B cell (primary cell): Measurements from ENCODE around the gene RAI1. TPM values are rescaled to one million over a fixed set of nuclear protein-coding genes. Genes with fewer than 3 reads are reported as not detected.

ENCODE experiments used
- ATAC-seq: fragments of 200-7000 bp; cut with Tn5 transposase; one replicate; pipeline ENCODE4 v1.10.0; 2021; ENCODE audit warnings: low read depth, mild to moderate bottlenecking, moderate number of reproducible peaks, moderate library complexity
- CTCF ChIA-PET: fragments of 350-600 bp; sonication (Branson Sonifier 250); formaldehyde crosslinking; loops from one replicate; lab custom pipeline; 2021; ENCODE audit warnings: antibody characterized with exemption, inconsistent platforms; lab: Charles Lee
- POLR2A ChIA-PET: fragments of 350-600 bp; sonication (Branson Sonifier 250); formaldehyde crosslinking; loops from one replicate; lab custom pipeline; 2021; ENCODE audit warnings: antibody characterized with exemption; lab: Charles Lee
- DNase-seq: peaks from one replicate; pipeline ENCODE4 v3.0.0; 2013
- H2AFZ ChIP-seq: 2 replicates; pipeline ENCODE4 v1.6.1; 2012; ENCODE audit warnings: mild to moderate bottlenecking, low read depth, low read length; ENCODE audit not compliant: insufficient read depth, poor library complexity, severe bottlenecking
- H3K27ac ChIP-seq, 2 donors: 1 replicate in 1 of 2; 2 replicates in 1 of 2; pipeline ENCODE4 v1.5.1; 2012 to 2013; ENCODE audit warnings: low read length in 2 of 2, mild to moderate bottlenecking in 2 of 2, moderate library complexity in 1 of 2
- H3K27me3 ChIP-seq, 4 experiments: fragments of 200-600 bp in 1 of 4; sonication (generic) in 1 of 4; replicated peaks in 1 of 4; 1 replicate in 2 of 4; 2 replicates in 2 of 4; pipeline versions ENCODE4 v1.6.1 to v1.7.0; 2013 to 2016; ENCODE audit warnings: low read length in 3 of 4, mild to moderate bottlenecking in 2 of 4, mixed read lengths in 1 of 4, moderate library complexity in 1 of 4; ENCODE audit not compliant: insufficient read depth in 4 of 4, control insufficient read depth in 3 of 4; ENCODE audit errors: control extremely low read depth in 1 of 4
- H3K36me3 ChIP-seq, 2 experiments: replicated peaks in 1 of 2; 1 replicate in 1 of 2; 2 replicates in 1 of 2; pipeline versions ENCODE4 v1.6.1 to v1.7.1; 2013; ENCODE audit warnings: low read length in 1 of 2; ENCODE audit not compliant: insufficient read depth in 2 of 2, control insufficient read depth in 1 of 2; ENCODE audit errors: control extremely low read depth in 1 of 2, extremely low read depth in 1 of 2
- H3K4me1 ChIP-seq, 2 donors: fragments of 200-600 bp in 1 of 2; sonication (generic) in 1 of 2; 1 replicate in 1 of 2; 2 replicates in 1 of 2; pipeline versions ENCODE4 v1.5.1 to v1.6.1; 2013 to 2017; ENCODE audit warnings: low read length in 2 of 2; ENCODE audit not compliant: control insufficient read depth in 2 of 2, insufficient read depth in 2 of 2
- H3K4me2 ChIP-seq: replicated peaks from 2 replicates; pipeline ENCODE3; 2012; ENCODE audit warnings: mild to moderate bottlenecking, low read depth, low read length; ENCODE audit not compliant: poor library complexity, severe bottlenecking
- H3K4me3 ChIP-seq, 5 experiments: fragments of 200-600 bp in 1 of 5; sonication (generic) in 1 of 5; 1 replicate in 3 of 5; 2 replicates in 2 of 5; pipeline versions ENCODE4 v1.5.1 to v1.7.0; 2011 to 2016; ENCODE audit warnings: low read length in 4 of 5, mild to moderate bottlenecking in 4 of 5, low read depth in 2 of 5, control low read depth in 1 of 5, moderate library complexity in 1 of 5; ENCODE audit not compliant: insufficient read depth in 1 of 5; ENCODE audit errors: control extremely low read depth in 1 of 5, extremely low read depth in 1 of 5
- H3K79me2 ChIP-seq: fragments of 200-600 bp; sonication (generic); one replicate; pipeline ENCODE4 v1.6.0; 2016; ENCODE audit warnings: low read length; ENCODE audit not compliant: control insufficient read depth, insufficient read depth
- H3K9ac ChIP-seq: fragments of 200-600 bp; sonication (generic); 2 replicates; pipeline ENCODE4 v1.6.1; 2017; ENCODE audit warnings: mild to moderate bottlenecking, low read length, moderate library complexity
- H3K9me3 ChIP-seq, 3 donors: one replicate each; pipeline versions ENCODE4 v1.6.1 to v1.7.1; 2013; ENCODE audit warnings: low read length in 2 of 3; ENCODE audit not compliant: control insufficient read depth in 2 of 3, insufficient read depth in 1 of 3; ENCODE audit errors: control extremely low read depth in 1 of 3
- H4K20me1 ChIP-seq: 2 replicates; pipeline ENCODE4 v1.6.0; 2012; ENCODE audit warnings: mild to moderate bottlenecking, low read length; ENCODE audit not compliant: insufficient read depth, control insufficient read depth, poor library complexity, severe bottlenecking
- H3K27ac Mint-ChIP-seq: one replicate; pipeline ENCODE4 v1.8.0; 2021; ENCODE audit warnings: mixed read lengths
- H3K27me3 Mint-ChIP-seq: one replicate; pipeline ENCODE4 v1.8.0; 2021; ENCODE audit warnings: mixed read lengths
- H3K4me1 Mint-ChIP-seq: one replicate; pipeline ENCODE4 v1.8.0; 2021; ENCODE audit warnings: mixed read lengths
- H3K4me3 Mint-ChIP-seq: one replicate; pipeline ENCODE4 v1.8.0; 2021; ENCODE audit warnings: mixed read lengths
- H3K9me3 Mint-ChIP-seq: one replicate; pipeline ENCODE4 v1.8.0; 2022; ENCODE audit warnings: mixed read lengths; ENCODE audit not compliant: insufficient read depth
- EZH2 ChIP-seq: IDR thresholded peaks from 2 replicates; pipeline ENCODE4 v1.6.1; 2012; ENCODE audit warnings: borderline replicate concordance, low read depth, mild to moderate bottlenecking, moderate library complexity, low read length; ENCODE audit not compliant: insufficient read depth, poor library complexity, severe bottlenecking
- WGBS: methylation state at CpG from one replicate; pipeline ENCODE4 v1.1.5; 2013; ENCODE audit warnings: missing lambda C conversion rate; ENCODE audit not compliant: insufficient coverage; 5-methylcytosine and 5-hydroxymethylcytosine counted together
- intact Hi-C: fragments of 100-400 bp; cut with micrococcal nuclease; formaldehyde crosslinking; loops from one replicate; pipeline ENCODE4 v1.10.0; 2022
- polyA plus RNA-seq: library from polyadenylated mRNA; depleted of rRNA; stranded (reverse); fragments of >200 nt; gene quantifications from 2 replicates; pipeline ENCODE4 v1.2.3, GENCODE V29; 2012
- total RNA-seq, 2 donors: library from RNA; stranded (reverse); fragments of 120-200 nt in 1 of 2; gene quantifications; 1 replicate in 1 of 2; 2 replicates in 1 of 2; pipeline versions ENCODE4 v1.2.3 to v1.2.4, GENCODE V29; 2013 to 2022
- TF ChIP-seq, protein P1 (sequence below): fragments of 200-600 bp; IDR thresholded peaks from one replicate; pipeline ENCODE4 v1.8.0; 2022; ENCODE audit warnings: antibody characterized with exemption, mild to moderate bottlenecking

RAI1 gene
- total and polyA plus RNA-seq, 2 donors (not counting 1 experiment from before 2014, with no cell fraction given) = 4.7 to 34.0 TPM

DNA sequence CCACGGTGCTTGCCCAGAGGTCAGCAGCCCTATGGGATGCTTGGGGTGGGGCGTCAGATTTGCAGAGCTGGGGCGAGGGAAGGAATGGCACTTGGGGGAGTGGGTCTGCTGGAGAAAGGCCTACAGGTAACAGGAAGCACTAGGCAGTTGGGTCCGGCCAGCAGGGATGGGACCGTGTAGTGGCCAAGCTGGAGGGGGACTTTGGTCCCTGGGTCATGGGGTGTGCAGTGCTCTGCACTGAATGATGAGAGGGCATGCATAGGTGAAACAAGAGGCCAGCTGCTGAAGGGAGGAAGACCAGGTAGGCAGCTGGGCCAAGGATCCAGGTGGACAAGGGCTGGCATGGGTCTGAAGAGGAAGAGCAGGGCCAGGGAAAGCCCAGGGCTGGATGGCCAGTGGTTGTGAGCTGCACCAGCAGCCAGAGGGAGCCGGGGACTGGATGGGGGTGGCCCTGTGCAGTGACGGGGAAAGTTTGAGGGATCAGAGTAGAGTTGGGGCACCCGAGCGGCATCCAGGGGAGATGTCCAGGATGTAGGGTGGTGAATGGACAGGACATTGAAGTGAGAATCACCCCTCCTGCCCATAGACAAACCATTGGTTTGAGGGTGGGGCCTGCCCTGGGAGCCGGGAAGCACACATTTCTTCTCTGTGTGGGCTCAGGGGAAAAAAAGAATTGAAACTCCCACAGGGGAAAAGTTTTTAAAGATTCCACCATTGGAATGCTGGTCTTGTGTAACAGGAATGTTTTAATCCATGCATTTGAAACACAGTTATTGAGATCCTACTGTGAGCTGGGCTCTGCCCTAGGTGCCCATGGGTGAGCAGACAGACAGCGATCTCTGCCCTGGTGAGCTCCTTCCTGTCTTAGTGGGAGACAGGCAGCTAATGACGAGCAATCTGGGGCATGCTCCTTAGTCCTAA lies 25.1 kb downstream of the RAI1 start:
- CTCF ChIA-PET = no interaction called here

DNA sequence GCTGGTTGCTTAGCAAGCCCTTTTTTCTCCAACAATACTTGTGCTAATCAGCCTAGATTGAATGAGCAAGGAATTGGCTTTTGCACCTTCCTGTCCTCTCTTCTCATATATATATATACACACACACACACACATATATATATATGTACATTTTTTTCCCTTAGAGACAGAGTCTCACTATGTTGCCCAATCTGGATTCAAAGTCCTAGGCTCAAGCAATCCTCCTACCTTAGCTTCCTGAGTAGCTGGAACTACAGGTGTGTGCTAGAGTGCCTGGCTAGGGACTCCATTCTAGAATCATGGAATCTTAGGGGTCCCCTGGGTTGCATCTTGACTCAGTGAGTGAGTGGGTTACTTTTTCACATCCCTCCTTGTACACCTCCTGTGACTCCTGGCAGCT lies 27.0 kb downstream of the RAI1 start:
- no peak for ATAC-seq
- CTCF ChIA-PET = no interaction called here

More for the DNA sequence above, 25.1 kb downstream of the RAI1 start:
- Histone ChIP-seq H3K9ac (no peak overlapping the region), H2AFZ (no peak overlapping the region), H3K4me2 (no peak overlapping the region), H3K36me3 (peaks cover 0 to 5% of the 10 kb centered on the region in 2 experiments), H3K4me3 (no peak overlapping the region), H3K79me2 (peaks cover 69% of the 10 kb centered on the region), H3K27ac (no peak overlapping the region), H3K27me3 (no peaks in the 10 kb centered on the region), H3K4me1 (peaks cover 0 to 3% of the 10 kb centered on the region in 2 donors), H4K20me1 (peaks cover 56% of the 10 kb centered on the region), H3K9me3 (no peaks in the 10 kb centered on the region)
- H3K4me3 Mint-ChIP-seq = no peak overlapping the region
- no peak overlapping the region for H3K27ac Mint-ChIP-seq
- TF ChIP-seq EZH2 = no peak
- TF ChIP-seq, protein P1, sequence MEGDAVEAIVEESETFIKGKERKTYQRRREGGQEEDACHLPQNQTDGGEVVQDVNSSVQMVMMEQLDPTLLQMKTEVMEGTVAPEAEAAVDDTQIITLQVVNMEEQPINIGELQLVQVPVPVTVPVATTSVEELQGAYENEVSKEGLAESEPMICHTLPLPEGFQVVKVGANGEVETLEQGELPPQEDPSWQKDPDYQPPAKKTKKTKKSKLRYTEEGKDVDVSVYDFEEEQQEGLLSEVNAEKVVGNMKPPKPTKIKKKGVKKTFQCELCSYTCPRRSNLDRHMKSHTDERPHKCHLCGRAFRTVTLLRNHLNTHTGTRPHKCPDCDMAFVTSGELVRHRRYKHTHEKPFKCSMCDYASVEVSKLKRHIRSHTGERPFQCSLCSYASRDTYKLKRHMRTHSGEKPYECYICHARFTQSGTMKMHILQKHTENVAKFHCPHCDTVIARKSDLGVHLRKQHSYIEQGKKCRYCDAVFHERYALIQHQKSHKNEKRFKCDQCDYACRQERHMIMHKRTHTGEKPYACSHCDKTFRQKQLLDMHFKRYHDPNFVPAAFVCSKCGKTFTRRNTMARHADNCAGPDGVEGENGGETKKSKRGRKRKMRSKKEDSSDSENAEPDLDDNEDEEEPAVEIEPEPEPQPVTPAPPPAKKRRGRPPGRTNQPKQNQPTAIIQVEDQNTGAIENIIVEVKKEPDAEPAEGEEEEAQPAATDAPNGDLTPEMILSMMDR = no peak
- 96% methylated on average over 8 of the region's 12 CpGs for WGBS
- POLR2A ChIA-PET = no interaction called here
- no peak for ATAC-seq
- intact Hi-C loops = no loop called here
- H3K9me3 Mint-ChIP-seq = no peaks in the 10 kb centered on the region
- peaks cover 7% of the 10 kb centered on the region for H3K4me1 Mint-ChIP-seq
- H3K27me3 Mint-ChIP-seq = no peaks in the 10 kb centered on the region
- DNase-seq = no peak

More for the DNA sequence above, 27.0 kb downstream of the RAI1 start:
- H3K9me3 ChIP-seq = no peaks in the 10 kb centered on the region
- DNase-seq = no peak
- H3K4me3 Mint-ChIP-seq = no peak overlapping the region
- no peaks in the 10 kb centered on the region for H3K27me3 Mint-ChIP-seq
- no peaks in the 10 kb centered on the region for H3K27me3 ChIP-seq
- peaks cover 14% of the 10 kb centered on the region for H3K4me1 Mint-ChIP-seq
- H3K27ac Mint-ChIP-seq = no peak overlapping the region
- TF ChIP-seq, protein P1 = no peak
- TF ChIP-seq EZH2 = no peak
- H3K9me3 Mint-ChIP-seq = no peaks in the 10 kb centered on the region
- H3K4me3 ChIP-seq = no peak overlapping the region
- H3K4me2 ChIP-seq = no peak overlapping the region
- no peak overlapping the region for H3K27ac ChIP-seq
- intact Hi-C loops = no loop called here
- H3K79me2 ChIP-seq = peaks cover 52% of the 10 kb centered on the region
- H4K20me1 ChIP-seq = peaks cover 39% of the 10 kb centered on the region
- H3K9ac ChIP-seq = no peak overlapping the region
- POLR2A ChIA-PET = interaction anchor here (0.5 kb wide), 1 partner anchor 15 kb away, joined by 3 read pairs; no protein-coding TSS in a partner anchor
- H3K4me1 ChIP-seq = peaks cover 12 to 17% of the 10 kb centered on the region in 2 donors
- H2AFZ ChIP-seq = no peak overlapping the region
- peaks cover 0 to 5% of the 10 kb centered on the region in 2 experiments for H3K36me3 ChIP-seq
